ENCODE measurements around the gene KIR2DL3. TPM values are rescaled to one million over a fixed set of nuclear protein-coding genes. Genes with fewer than 3 reads are reported as not detected.
"Not testable (repeated sequence)": the region's sequence is repeated elsewhere in the genome, so short reads cannot be mapped to it uniquely, and the experiment has no call there.

Gene KIR2DL3
- total and polyA plus RNA-seq, 2 experiments from 2014 or later: not detected

DNA sequence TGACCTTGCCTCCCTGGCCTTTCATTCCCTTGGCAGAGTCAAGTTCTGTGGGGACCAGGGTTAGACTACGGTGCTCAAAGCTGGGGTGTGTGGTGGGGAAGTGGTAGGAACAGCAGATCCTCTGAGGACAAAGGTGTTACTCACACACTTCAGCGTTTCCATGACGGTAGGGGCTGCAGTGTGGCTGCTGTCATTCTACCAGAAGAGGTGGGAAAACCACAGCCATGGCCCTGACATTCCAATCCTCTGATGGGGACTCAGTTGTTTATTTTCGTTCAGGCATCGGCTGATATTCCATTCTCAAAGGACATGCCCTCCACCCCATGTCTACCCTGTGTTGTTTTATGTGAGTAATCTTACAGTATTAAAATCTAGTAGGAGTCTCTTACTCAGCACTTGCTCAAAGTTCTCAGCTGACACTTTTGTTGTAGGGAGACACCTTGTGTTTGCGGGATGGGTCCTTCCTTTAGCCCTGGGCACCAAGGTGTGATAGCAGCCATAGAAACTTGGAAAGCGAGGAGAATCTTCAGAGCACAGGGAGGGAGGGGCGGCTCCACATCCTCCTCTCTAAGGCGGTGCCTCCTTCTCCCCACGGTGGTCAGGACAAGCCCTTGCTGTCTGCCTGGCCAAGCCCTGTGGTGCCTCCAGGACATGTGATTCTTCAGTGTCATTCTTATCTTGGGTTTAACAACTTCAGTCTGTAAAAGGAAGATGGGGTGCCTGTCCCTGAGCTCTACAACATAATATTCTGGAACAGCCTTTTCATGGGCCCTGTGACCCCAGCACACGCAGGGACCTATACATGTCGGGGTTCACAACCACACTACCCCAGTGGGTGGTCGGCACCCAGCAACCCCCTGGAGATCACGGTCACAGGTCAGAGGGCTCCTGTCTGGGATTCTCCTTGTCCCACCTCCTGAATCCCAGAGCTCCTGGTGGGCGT lies 33.0 kb downstream of the KIR2DL3 start:
- H3K4me3 ChIP-seq; H3K4me2 ChIP-seq; H3K79me2 ChIP-seq (replicated peaks; ENCODE audit: insufficient read depth); H3F3A ChIP-seq (replicated peaks; ENCODE audit: low read depth); H3K27ac ChIP-seq (ENCODE audit: low read depth); H3K4me3 Mint-ChIP-seq; H3K36me3 ChIP-seq (ENCODE audit: insufficient read depth); H3K27ac Mint-ChIP-seq; H2AFZ ChIP-seq; H4K20me1 ChIP-seq (replicated peaks; ENCODE audit: insufficient read depth); H3K27me3 ChIP-seq (ENCODE audit: insufficient read depth); ATAC-seq; H3K4me1 ChIP-seq (ENCODE audit: insufficient read depth); DNase-seq (ENCODE audit: low spot score); H3K9me2 ChIP-seq (ENCODE audit: insufficient read depth); H3K4me1 Mint-ChIP-seq; H3K27me3 Mint-ChIP-seq (ENCODE audit: insufficient read depth, low read depth, poor library complexity): not testable (repeated sequence)
- Mint-ChIP-seq H3K9me3 (peaks cover 94% of the 10 kb centered on the region), H3K36me3 (ENCODE audit: low read depth) (peaks cover 46% of the 10 kb centered on the region)

- H3K9me2 ChIP-seq (ENCODE audit: insufficient read depth); H3K4me3 ChIP-seq; H3K36me3 ChIP-seq (ENCODE audit: insufficient read depth); H3K4me2 ChIP-seq; ATAC-seq; H3K27ac Mint-ChIP-seq; H3K27ac ChIP-seq (ENCODE audit: low read depth); H3K27me3 ChIP-seq (ENCODE audit: insufficient read depth); H3K79me2 ChIP-seq (replicated peaks; ENCODE audit: insufficient read depth); H3K4me1 Mint-ChIP-seq; DNase-seq (ENCODE audit: low spot score); H3K4me1 ChIP-seq (ENCODE audit: insufficient read depth); H4K20me1 ChIP-seq (replicated peaks; ENCODE audit: insufficient read depth); H3K27me3 Mint-ChIP-seq (ENCODE audit: insufficient read depth, low read depth, poor library complexity); H3K4me3 Mint-ChIP-seq; H2AFZ ChIP-seq; H3F3A ChIP-seq (replicated peaks; ENCODE audit: low read depth): not testable (repeated sequence)
- Mint-ChIP-seq H3K36me3 (ENCODE audit: low read depth) (peaks cover 37% of the 10 kb centered on the region), H3K9me3 (peaks cover 94% of the 10 kb centered on the region)
Measured at GRCh38 chr19:54772666-54773065, 34.4 kb downstream of the KIR2DL3 start.

GRCh38 chr19:54775095-54775815 lies 36.9 kb downstream of the KIR2DL3 start:
- not testable (repeated sequence) for H3K9me2 ChIP-seq (ENCODE audit: insufficient read depth); H3K79me2 ChIP-seq (replicated peaks; ENCODE audit: insufficient read depth); H3K4me3 ChIP-seq; H3K4me2 ChIP-seq; H3K27me3 Mint-ChIP-seq (ENCODE audit: insufficient read depth, low read depth, poor library complexity); H4K20me1 ChIP-seq (replicated peaks; ENCODE audit: insufficient read depth); H3K4me3 Mint-ChIP-seq; ATAC-seq; H2AFZ ChIP-seq; H3K4me1 Mint-ChIP-seq; H3K4me1 ChIP-seq (ENCODE audit: insufficient read depth); H3K27me3 ChIP-seq (ENCODE audit: insufficient read depth); H3F3A ChIP-seq (replicated peaks; ENCODE audit: low read depth); H3K36me3 ChIP-seq (ENCODE audit: insufficient read depth); H3K27ac Mint-ChIP-seq; DNase-seq (ENCODE audit: low spot score); H3K27ac ChIP-seq (ENCODE audit: low read depth)
- H3K9me3 Mint-ChIP-seq: peaks cover 93% of the 10 kb centered on the region
- peaks cover 36% of the 10 kb centered on the region for H3K36me3 Mint-ChIP-seq (ENCODE audit: low read depth)

GRCh38 chr19:54775830-54776229 lies 37.5 kb downstream of the KIR2DL3 start:
- not testable (repeated sequence) for H3K27ac ChIP-seq (ENCODE audit: low read depth); H3K4me3 Mint-ChIP-seq; H3K27me3 ChIP-seq (ENCODE audit: insufficient read depth); H3K4me1 ChIP-seq (ENCODE audit: insufficient read depth); H2AFZ ChIP-seq; H3K36me3 ChIP-seq (ENCODE audit: insufficient read depth); DNase-seq (ENCODE audit: low spot score); H3K79me2 ChIP-seq (replicated peaks; ENCODE audit: insufficient read depth); H3K4me1 Mint-ChIP-seq; ATAC-seq; H3K27me3 Mint-ChIP-seq (ENCODE audit: insufficient read depth, low read depth, poor library complexity); H4K20me1 ChIP-seq (replicated peaks; ENCODE audit: insufficient read depth); H3F3A ChIP-seq (replicated peaks; ENCODE audit: low read depth); H3K4me3 ChIP-seq; H3K4me2 ChIP-seq; H3K9me2 ChIP-seq (ENCODE audit: insufficient read depth); H3K27ac Mint-ChIP-seq
- peaks cover 90% of the 10 kb centered on the region for H3K9me3 Mint-ChIP-seq
- peaks cover 33% of the 10 kb centered on the region for H3K36me3 Mint-ChIP-seq (ENCODE audit: low read depth)

GRCh38 chr19:54777851-54778250 lies 39.5 kb downstream of the KIR2DL3 start:
- H3K9me3 Mint-ChIP-seq: peaks cover 88% of the 10 kb centered on the region
- H3K36me3 Mint-ChIP-seq (ENCODE audit: low read depth): peaks cover 37% of the 10 kb centered on the region

DNA sequence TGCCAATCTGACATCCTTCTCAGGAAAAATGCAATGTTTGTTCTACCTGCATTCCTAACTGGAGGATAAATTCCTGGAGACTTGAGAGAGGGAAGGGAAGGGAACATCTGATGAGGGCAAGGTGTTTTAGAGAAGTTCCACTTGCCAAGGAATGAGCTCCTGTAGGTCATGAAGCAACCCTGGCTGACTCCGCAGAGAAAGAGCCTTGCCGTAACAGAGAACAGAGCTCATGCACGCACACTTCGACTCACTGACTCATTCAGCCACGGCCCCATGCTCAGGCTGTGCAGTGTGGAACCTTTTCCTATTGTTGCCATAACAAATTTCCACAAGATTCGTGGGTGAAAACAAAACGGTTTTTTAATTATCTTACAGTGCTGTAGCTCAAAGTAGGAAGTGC lies 40.6 kb downstream of the KIR2DL3 start:
- Mint-ChIP-seq H3K36me3 (ENCODE audit: low read depth) (peaks cover 42% of the 10 kb centered on the region), H3K9me3 (peaks cover 88% of the 10 kb centered on the region)
- H3K27ac Mint-ChIP-seq; H3K4me3 Mint-ChIP-seq; DNase-seq (ENCODE audit: low spot score); H3K36me3 ChIP-seq (ENCODE audit: insufficient read depth); H3K4me2 ChIP-seq; H3K4me3 ChIP-seq; H4K20me1 ChIP-seq (replicated peaks; ENCODE audit: insufficient read depth); H3K9me2 ChIP-seq (ENCODE audit: insufficient read depth); H3F3A ChIP-seq (replicated peaks; ENCODE audit: low read depth); H3K4me1 ChIP-seq (ENCODE audit: insufficient read depth); H3K4me1 Mint-ChIP-seq; H3K79me2 ChIP-seq (replicated peaks; ENCODE audit: insufficient read depth); H3K27me3 ChIP-seq (ENCODE audit: insufficient read depth); H3K27me3 Mint-ChIP-seq (ENCODE audit: insufficient read depth, low read depth, poor library complexity); H2AFZ ChIP-seq; ATAC-seq; H3K27ac ChIP-seq (ENCODE audit: low read depth): not testable (repeated sequence)

More at GRCh38 chr19:54777851-54778250, 39.5 kb downstream of the KIR2DL3 start:
- not testable (repeated sequence) for ATAC-seq; H3K27ac Mint-ChIP-seq; H3K4me1 Mint-ChIP-seq; H3K4me1 ChIP-seq (ENCODE audit: insufficient read depth); H3K36me3 ChIP-seq (ENCODE audit: insufficient read depth); H3K4me3 ChIP-seq; H3K79me2 ChIP-seq (replicated peaks; ENCODE audit: insufficient read depth); H2AFZ ChIP-seq; H3F3A ChIP-seq (replicated peaks; ENCODE audit: low read depth); H3K4me2 ChIP-seq; H4K20me1 ChIP-seq (replicated peaks; ENCODE audit: insufficient read depth); H3K27me3 Mint-ChIP-seq (ENCODE audit: insufficient read depth, low read depth, poor library complexity); H3K27ac ChIP-seq (ENCODE audit: low read depth); H3K4me3 Mint-ChIP-seq; H3K9me2 ChIP-seq (ENCODE audit: insufficient read depth); H3K27me3 ChIP-seq (ENCODE audit: insufficient read depth); DNase-seq (ENCODE audit: low spot score)

Measured in GM23338 (cell line).